Measurements from ENCODE around the gene RASL10A. TPM values are rescaled to one million over a fixed set of nuclear protein-coding genes. Genes with fewer than 3 reads are reported as not detected.

RASL10A gene
- total and polyA plus RNA-seq, 9 of the 15 experiments (the other 6 are each of a cell fraction or from before 2014, with no cell fraction given), result 0.17 to 1.2 (median 0.45) TPM; not detected in 3

DNA sequence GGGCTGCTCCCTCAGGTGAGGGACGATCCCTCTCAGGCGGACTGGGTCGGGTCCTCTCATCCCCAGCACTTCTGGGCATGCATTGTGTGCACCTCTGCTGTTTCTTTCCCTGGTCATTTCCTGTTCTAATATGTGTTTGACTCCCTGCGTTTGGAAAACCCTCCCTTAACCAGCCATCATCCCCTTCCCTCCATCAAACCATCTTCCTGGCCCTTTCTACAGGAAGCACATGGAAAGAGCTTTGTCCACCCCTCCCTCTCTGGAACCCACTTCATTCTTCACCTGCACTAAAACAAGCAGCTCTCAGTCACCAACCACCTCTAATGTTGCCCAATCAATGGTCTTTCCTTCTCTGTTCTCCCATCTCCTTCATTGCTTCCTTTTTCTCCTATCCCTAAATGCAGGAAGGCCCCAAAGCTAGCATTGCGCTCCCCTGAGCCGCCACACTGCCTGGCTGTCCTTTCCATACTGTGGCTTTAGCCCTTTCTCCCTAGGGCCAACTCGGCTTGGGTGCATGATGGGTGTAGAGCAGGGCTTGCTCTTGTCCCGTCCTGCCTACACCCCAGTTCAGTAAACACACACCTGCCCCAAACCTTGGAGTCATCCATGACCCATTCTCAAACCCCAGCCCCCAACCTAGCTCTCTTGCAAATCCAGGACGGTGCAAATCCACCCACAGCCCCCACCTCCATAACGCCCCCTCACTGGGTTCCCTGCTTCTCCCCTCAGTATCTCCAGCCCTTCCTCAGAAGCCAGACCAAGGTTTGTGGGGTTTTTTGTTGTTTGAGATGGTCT is 14.5 kb downstream of the RASL10A start (continued):
- TF ChIP-seq POLR2AphosphoS2 (IDR thresholded peaks at IDR 0.05; ENCODE audit: low read length) (peak; percentile 68), POLR2AphosphoS5 (IDR thresholded peaks at IDR 0.05; ENCODE audit: control insufficient read depth, insufficient read depth, low read depth, low read length) (peak; percentile 27; the same call in 1 of the 2 replicates), TAL1 (IDR thresholded peaks at IDR 0.05) (no peak), HEY1 (CRISPR knock-in tag; IDR thresholded peaks at IDR 0.05; ENCODE audit: borderline replicate concordance) (no peak), CCNT2 (IDR thresholded peaks at IDR 0.05; ENCODE audit: borderline replicate concordance, extremely low read depth, insufficient read length, low read depth, low read length) (peak; percentile 25), KDM4B (IDR thresholded peaks at IDR 0.05; ENCODE audit: borderline replicate concordance in 2 of 2, low read depth in 1 of 2) (no peak), ZNF707 (CRISPR knock-in tag; conservative IDR thresholded peaks at IDR 0.05) (no peak), POLR2B (IDR thresholded peaks at IDR 0.05; ENCODE audit: low read depth, partially characterized antibody) (peak; percentile 60)
- TF ChIP-seq, protein P1, sequence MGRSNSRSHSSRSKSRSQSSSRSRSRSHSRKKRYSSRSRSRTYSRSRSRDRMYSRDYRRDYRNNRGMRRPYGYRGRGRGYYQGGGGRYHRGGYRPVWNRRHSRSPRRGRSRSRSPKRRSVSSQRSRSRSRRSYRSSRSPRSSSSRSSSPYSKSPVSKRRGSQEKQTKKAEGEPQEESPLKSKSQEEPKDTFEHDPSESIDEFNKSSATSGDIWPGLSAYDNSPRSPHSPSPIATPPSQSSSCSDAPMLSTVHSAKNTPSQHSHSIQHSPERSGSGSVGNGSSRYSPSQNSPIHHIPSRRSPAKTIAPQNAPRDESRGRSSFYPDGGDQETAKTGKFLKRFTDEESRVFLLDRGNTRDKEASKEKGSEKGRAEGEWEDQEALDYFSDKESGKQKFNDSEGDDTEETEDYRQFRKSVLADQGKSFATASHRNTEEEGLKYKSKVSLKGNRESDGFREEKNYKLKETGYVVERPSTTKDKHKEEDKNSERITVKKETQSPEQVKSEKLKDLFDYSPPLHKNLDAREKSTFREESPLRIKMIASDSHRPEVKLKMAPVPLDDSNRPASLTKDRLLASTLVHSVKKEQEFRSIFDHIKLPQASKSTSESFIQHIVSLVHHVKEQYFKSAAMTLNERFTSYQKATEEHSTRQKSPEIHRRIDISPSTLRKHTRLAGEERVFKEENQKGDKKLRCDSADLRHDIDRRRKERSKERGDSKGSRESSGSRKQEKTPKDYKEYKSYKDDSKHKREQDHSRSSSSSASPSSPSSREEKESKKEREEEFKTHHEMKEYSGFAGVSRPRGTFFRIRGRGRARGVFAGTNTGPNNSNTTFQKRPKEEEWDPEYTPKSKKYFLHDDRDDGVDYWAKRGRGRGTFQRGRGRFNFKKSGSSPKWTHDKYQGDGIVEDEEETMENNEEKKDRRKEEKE (IDR thresholded peaks at IDR 0.05; ENCODE audit: borderline replicate concordance in 1 of 2, control insufficient read depth in 1 of 2, low read depth in 2 of 2, low read length in 1 of 2), result peak in 1 of 2 experiments; percentile 39; a peak in 1 of 4 replicates
- TF ChIP-seq, protein P2, sequence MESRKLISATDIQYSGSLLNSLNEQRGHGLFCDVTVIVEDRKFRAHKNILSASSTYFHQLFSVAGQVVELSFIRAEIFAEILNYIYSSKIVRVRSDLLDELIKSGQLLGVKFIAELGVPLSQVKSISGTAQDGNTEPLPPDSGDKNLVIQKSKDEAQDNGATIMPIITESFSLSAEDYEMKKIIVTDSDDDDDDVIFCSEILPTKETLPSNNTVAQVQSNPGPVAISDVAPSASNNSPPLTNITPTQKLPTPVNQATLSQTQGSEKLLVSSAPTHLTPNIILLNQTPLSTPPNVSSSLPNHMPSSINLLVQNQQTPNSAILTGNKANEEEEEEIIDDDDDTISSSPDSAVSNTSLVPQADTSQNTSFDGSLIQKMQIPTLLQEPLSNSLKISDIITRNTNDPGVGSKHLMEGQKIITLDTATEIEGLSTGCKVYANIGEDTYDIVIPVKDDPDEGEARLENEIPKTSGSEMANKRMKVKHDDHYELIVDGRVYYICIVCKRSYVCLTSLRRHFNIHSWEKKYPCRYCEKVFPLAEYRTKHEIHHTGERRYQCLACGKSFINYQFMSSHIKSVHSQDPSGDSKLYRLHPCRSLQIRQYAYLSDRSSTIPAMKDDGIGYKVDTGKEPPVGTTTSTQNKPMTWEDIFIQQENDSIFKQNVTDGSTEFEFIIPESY (CRISPR knock-in tag; IDR thresholded peaks at IDR 0.05), result peak; percentile 59; the same call in 1 of the 2 replicates

All from K562 (cell line).